Measurements from ENCODE around the gene TMEM54.

- TF ChIP-seq LEF1 (IDR thresholded peaks at IDR 0.05) (peak; percentile 59; the same call in 1 of the 2 replicates), CTCF (IDR thresholded peaks at IDR 0.05 in 2 of 3, conservative IDR thresholded peaks at IDR 0.05 in 1 of 3; ENCODE audit: insufficient read depth in 2 of 3, low read depth in 1 of 3, low read length in 3 of 3) (no peak), SMARCE1 (IDR thresholded peaks at IDR 0.05) (peak; percentile 54; the same call in 1 of the 2 replicates), E2F1 (CRISPR knock-in tag; IDR thresholded peaks at IDR 0.05) (no peak), UBTF (IDR thresholded peaks at IDR 0.05; ENCODE audit: borderline replicate concordance in 1 of 2, low read depth in 2 of 2, low read length in 2 of 2) (no peak), TAF1 (IDR thresholded peaks at IDR 0.05; ENCODE audit: control insufficient read depth, extremely low read depth, insufficient read depth, low read length, severe bottlenecking) (no peak), CCAR2 (IDR thresholded peaks at IDR 0.05; ENCODE audit: low read depth, low read length) (no peak), ZNF274 (IDR thresholded peaks at IDR 0.05; ENCODE audit: borderline replicate concordance, low read depth, low read length) (no peak), CBX3 (IDR thresholded peaks at IDR 0.05; ENCODE audit: borderline replicate concordance in 1 of 2, low read length in 2 of 2) (no peak), MYC (IDR thresholded peaks at IDR 0.05; ENCODE audit: low read depth, low read length) (peak; percentile 42; the same call in 1 of the 2 replicates), MYC (CRISPR knock-in tag; IDR thresholded peaks at IDR 0.05; ENCODE audit: borderline replicate concordance, low read depth) (0 out of 2 replicates have a peak, but pooled peaks have one; percentile 18), HMG20A (CRISPR knock-in tag; conservative IDR thresholded peaks at IDR 0.05) (no peak), FOXM1 (IDR thresholded peaks at IDR 0.05; ENCODE audit: low read depth) (no peak), FOXM1 (CRISPR knock-in tag; IDR thresholded peaks at IDR 0.05; ENCODE audit: low read depth) (no peak), SMARCA5 (IDR thresholded peaks at IDR 0.05) (no peak), SRF (CRISPR knock-in tag; IDR thresholded peaks at IDR 0.05) (0 out of 4 replicates have a peak, but pooled peaks of 1 of the 2 experiments have one; percentile 15)
Measured at GRCh38 chr1:32919811-32920733, 18.9 kb upstream of the TMEM54 start.

Data from K562 (cell line).